GM12875 (cell line): Measurements from ENCODE around the gene TMCO4.

Experiments used
- H3K4me3 ChIP-seq: one replicate; pipeline ENCODE4 v1.5.1; 2011; ENCODE audit warnings: low read depth, low read length, control low read depth
- TF ChIP-seq, protein P1 (sequence below): IDR thresholded peaks from 2 replicates; pipeline ENCODE4 v1.5.1; 2011; ENCODE audit warnings: low read depth, mild to moderate bottlenecking, control low read depth, inconsistent platforms, low read length, moderate library complexity, borderline replicate concordance; ENCODE audit not compliant: insufficient read depth

The TMCO4 gene

DNA sequence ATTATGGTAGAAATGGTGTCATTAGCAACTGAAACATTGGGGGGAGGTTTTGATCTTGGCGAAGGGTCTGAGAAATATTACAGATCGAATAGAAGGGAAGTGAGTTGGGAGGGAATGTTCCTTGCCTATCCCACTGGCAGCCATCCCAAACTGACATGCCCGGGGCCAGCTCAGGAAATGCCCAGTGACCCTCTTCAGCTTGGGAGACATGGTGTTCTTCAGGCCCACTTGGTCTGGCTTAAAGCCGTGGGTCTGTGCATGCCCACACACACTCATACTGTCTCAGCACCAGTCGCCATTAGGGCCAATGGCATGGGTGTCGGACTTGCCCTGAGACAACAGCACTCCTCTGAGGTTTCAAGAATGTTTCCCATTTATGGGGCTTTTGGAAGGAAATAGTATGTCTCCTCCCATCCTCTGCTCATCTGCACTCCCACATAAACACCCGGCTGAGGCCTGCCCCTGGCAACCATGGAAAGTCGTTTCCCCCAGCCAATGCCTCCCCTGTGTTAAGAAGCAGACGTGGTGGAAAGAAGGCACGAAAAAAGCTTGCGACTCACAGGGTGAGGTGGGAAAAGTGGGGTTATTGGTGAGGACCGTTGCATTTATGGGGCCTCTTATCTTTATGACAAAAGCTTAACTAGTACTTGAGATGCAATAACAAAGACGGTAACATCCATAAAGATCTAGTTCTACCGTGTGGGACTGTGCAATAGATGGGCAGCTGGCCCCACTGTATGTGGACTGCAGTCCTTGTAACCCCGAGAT lies 13.3 kb upstream of the TMCO4 start:
- H3K4me3 ChIP-seq: no peak overlapping the region
- TF ChIP-seq, protein P1, sequence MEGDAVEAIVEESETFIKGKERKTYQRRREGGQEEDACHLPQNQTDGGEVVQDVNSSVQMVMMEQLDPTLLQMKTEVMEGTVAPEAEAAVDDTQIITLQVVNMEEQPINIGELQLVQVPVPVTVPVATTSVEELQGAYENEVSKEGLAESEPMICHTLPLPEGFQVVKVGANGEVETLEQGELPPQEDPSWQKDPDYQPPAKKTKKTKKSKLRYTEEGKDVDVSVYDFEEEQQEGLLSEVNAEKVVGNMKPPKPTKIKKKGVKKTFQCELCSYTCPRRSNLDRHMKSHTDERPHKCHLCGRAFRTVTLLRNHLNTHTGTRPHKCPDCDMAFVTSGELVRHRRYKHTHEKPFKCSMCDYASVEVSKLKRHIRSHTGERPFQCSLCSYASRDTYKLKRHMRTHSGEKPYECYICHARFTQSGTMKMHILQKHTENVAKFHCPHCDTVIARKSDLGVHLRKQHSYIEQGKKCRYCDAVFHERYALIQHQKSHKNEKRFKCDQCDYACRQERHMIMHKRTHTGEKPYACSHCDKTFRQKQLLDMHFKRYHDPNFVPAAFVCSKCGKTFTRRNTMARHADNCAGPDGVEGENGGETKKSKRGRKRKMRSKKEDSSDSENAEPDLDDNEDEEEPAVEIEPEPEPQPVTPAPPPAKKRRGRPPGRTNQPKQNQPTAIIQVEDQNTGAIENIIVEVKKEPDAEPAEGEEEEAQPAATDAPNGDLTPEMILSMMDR: no peak

GRCh38 chr1:19811206-19811851 lies 11.6 kb upstream of the TMCO4 start:
- TF ChIP-seq, protein P1: peak; percentile 80

GRCh38 chr1:19809044-19809750 lies 9.5 kb upstream of the TMCO4 start:
- TF ChIP-seq, protein P1: no peak
- no peak overlapping the region for H3K4me3 ChIP-seq

More at GRCh38 chr1:19811206-19811851, 11.6 kb upstream of the TMCO4 start:
- no peak overlapping the region for H3K4me3 ChIP-seq

DNA sequence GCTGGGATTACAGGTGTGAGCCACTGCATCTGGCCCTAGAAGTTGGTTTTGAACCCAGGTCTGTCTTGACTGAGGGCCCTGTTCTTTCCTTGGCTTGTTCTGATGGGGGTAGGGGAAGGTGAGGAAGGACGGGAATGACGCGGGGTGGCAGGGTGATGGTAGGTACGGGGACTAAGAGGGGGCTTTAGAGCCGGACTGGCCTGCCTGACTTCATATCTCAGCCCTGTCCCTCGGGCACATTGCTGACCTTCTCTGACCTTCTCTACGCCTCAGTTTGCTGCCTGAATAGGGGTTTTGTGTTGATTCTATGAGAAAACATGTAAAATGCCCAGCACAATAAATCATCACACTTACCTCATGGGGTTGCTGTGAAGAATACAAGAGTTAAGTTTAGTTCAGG lies 8.6 kb upstream of the TMCO4 start:
- TF ChIP-seq, protein P1: no peak
- H3K4me3 ChIP-seq: no peak overlapping the region

- TF ChIP-seq, protein P1: no peak
- H3K4me3 ChIP-seq: no peak overlapping the region
Measured at GRCh38 chr1:19804831-19805251, 5.1 kb upstream of the TMCO4 start.

DNA sequence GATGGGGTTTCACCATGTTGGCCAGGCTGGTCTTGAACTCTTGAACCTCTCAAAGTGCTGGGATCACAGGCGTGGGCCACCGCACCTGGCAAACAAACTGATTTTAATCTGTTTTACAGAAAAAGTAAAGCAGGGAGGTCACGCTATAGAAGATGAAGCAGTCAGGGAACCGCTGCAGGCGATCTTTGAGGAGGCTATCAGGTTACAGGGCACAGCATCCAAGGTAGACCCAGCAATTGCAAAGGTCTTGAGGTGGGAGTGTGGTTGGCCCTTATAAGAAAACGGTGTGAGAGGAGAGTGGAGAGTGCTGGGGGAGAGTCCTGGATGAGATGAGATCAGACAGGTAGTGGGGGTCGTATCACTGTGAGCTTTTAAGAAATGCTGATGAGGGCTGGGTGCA lies 2.6 kb upstream of the TMCO4 start:
- TF ChIP-seq, protein P1: no peak
- H3K4me3 ChIP-seq: no peak overlapping the region
